Subcutaneous abdominal adipose tissue (tissue), 5 donors: ENCODE results near the gene CSRP2.

Source experiments
- H3K27ac ChIP-seq: one replicate; pipeline ENCODE4 v1.7.0; 2013; ENCODE audit warnings: low read depth, mild to moderate bottlenecking, inconsistent platforms, low read length, moderate library complexity
- H3K27me3 ChIP-seq, 5 donors: one replicate each; pipeline ENCODE4 v1.7.0; 2013; ENCODE audit warnings: low read length in 5 of 5, inconsistent platforms in 1 of 5; ENCODE audit not compliant: control insufficient read depth in 5 of 5, insufficient read depth in 4 of 5
- H3K36me3 ChIP-seq, 5 donors: one replicate each; pipeline ENCODE4 v1.7.0; 2013; ENCODE audit warnings: low read length in 5 of 5; ENCODE audit not compliant: control insufficient read depth in 5 of 5, insufficient read depth in 5 of 5
- H3K4me1 ChIP-seq, 5 donors: one replicate each; pipeline ENCODE4 v1.7.0; 2013; ENCODE audit warnings: low read length in 5 of 5, mild to moderate bottlenecking in 3 of 5, moderate library complexity in 1 of 5; ENCODE audit not compliant: control insufficient read depth in 5 of 5, insufficient read depth in 5 of 5
- H3K4me3 ChIP-seq, 5 donors: one replicate each; pipeline ENCODE4 v1.7.0; 2013; ENCODE audit warnings: low read length in 5 of 5, low read depth in 1 of 5
- H3K9ac ChIP-seq, 5 donors: one replicate each; pipeline ENCODE4 v1.7.0; 2013; ENCODE audit warnings: low read length in 5 of 5, mild to moderate bottlenecking in 4 of 5, moderate library complexity in 3 of 5
- H3K9me3 ChIP-seq, 5 donors: one replicate each; pipeline ENCODE4 v1.7.0; 2013; ENCODE audit warnings: low read length in 5 of 5; ENCODE audit not compliant: control insufficient read depth in 5 of 5
- donor health status: healthy.
- donor health status: healthy.
- donor health status: healthy.
- donor health status: healthy.
- donor health status: healthy.

The CSRP2 gene

GRCh38 chr12:76878099-76878898 is 520 bp downstream of the CSRP2 start:
- Histone ChIP-seq H3K9ac (peak overlapping the region; percentile 40 to 86 (median 79)), H3K9me3 (peaks cover 0 to 7% (median 5%) of the 10 kb centered on the region in 5 donors), H3K27ac (peak overlapping the region; percentile 64), H3K27me3 (no peaks in the 10 kb centered on the region), H3K36me3 (no peaks in the 10 kb centered on the region), H3K4me3 (peak overlapping the region; percentile 64 to 84 (median 79)), H3K4me1 (peaks cover 0 to 25% (median 17%) of the 10 kb centered on the region in 5 donors)

DNA sequence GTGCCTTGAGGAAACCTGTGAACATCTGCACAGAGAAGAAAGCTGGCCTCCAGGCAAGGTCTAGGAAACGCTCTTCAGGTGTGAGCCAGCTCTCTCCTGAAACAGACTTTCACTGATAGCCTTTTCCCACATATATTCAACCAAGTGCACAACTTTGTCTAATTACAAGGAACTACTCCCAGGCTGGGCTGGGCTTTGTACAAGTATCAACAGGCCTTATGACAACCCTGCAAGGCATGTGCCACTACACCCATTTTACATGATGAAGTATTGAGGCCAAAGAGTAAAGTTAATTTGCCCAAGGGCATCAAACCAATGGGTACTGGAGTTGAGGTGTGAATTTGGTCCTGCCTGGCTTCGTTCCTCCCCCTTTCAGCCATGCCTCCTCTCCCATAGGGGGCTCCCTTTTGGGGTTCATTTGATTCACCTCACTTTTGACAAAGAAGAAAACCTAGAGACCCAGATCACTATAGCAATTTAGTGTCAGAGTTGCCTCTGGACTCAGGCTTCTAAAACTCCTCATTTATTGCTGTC is 2.1 kb downstream of the CSRP2 start:
- H3K27me3 ChIP-seq = no peaks in the 10 kb centered on the region
- no peak overlapping the region for H3K4me3 ChIP-seq
- no peaks in the 10 kb centered on the region for H3K36me3 ChIP-seq
- no peak overlapping the region for H3K27ac ChIP-seq
- H3K4me1 ChIP-seq = peaks cover 0 to 27% (median 17%) of the 10 kb centered on the region in 5 donors
- H3K9ac ChIP-seq = no peak overlapping the region
- no peaks in the 10 kb centered on the region for H3K9me3 ChIP-seq

DNA sequence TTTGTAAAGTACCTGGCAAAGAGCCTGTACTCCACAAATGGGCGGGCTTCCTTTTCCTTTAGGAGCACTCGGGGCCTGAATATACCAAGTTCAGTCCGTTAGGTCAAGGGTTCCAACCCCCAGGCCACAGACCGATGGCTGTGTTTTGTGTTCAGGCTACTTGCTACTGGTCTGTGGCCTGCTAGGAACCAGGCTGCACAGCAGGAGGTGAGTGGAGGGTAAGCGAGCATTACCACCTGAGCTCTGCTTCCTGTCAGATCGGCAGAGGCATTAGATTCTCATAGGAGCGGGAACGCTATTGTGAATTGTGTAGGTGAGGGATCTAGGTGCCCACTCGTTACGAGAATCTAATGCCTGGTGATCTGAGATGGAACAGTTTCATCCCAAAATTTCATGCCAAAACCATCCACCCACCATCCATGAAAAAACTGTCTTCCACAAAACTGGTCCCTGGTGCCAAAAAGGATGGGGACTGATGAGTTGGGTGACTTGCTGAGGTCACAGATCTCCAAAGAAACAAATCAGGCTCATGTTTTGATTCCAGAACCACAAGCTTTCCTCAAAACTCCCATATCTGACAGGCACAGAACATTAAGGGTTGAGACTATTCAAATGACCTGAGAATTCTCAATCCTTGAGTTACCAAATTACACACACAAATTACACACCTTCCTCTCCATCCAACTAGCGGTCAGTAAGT is 4.2 kb downstream of the CSRP2 start:
- no peaks in the 10 kb centered on the region for H3K36me3 ChIP-seq
- H3K9me3 ChIP-seq = no peaks in the 10 kb centered on the region
- no peaks in the 10 kb centered on the region for H3K27me3 ChIP-seq
- peaks cover 0 to 24% (median 16%) of the 10 kb centered on the region in 5 donors for H3K4me1 ChIP-seq
- no peak overlapping the region for H3K27ac ChIP-seq
- H3K9ac ChIP-seq = no peak overlapping the region
- no peak overlapping the region for H3K4me3 ChIP-seq

GRCh38 chr12:76874027-76874426 is 4.8 kb downstream of the CSRP2 start:
- no peaks in the 10 kb centered on the region for H3K9me3 ChIP-seq

DNA sequence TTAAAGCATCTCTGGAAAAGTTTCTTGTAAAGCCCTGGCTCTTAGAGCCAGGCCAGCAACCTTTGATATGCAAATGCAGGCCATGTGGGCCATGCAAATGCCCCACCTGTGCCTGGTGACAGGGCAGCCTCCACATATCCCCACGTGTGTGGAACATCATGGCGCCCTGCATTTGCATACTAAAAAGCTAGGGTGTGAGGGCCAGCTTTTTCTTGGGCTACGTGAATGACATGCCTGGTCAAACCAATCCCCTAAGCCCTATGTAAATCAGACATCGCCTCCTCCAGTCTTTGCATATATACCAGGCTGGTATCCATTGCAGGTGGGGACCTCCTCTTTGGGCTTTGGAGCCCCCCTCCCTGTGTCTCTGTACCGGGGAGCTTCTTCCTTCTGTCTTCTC is 6.4 kb downstream of the CSRP2 start:
- Histone ChIP-seq H3K36me3 (no peaks in the 10 kb centered on the region), H3K27me3 (no peaks in the 10 kb centered on the region), H3K4me3 (no peak overlapping the region), H3K4me1 (peaks cover 0 to 11% (median 5%) of the 10 kb centered on the region in 5 donors), H3K27ac (no peak overlapping the region), H3K9me3 (no peaks in the 10 kb centered on the region), H3K9ac (no peak overlapping the region)

More at GRCh38 chr12:76874027-76874426, 4.8 kb downstream of the CSRP2 start:
- H3K27me3 ChIP-seq = no peaks in the 10 kb centered on the region
- no peak overlapping the region for H3K9ac ChIP-seq
- H3K36me3 ChIP-seq = no peaks in the 10 kb centered on the region
- H3K4me1 ChIP-seq = peaks cover 0 to 21% (median 14%) of the 10 kb centered on the region in 5 donors
- no peak overlapping the region for H3K27ac ChIP-seq
- H3K4me3 ChIP-seq = no peak overlapping the region

DNA sequence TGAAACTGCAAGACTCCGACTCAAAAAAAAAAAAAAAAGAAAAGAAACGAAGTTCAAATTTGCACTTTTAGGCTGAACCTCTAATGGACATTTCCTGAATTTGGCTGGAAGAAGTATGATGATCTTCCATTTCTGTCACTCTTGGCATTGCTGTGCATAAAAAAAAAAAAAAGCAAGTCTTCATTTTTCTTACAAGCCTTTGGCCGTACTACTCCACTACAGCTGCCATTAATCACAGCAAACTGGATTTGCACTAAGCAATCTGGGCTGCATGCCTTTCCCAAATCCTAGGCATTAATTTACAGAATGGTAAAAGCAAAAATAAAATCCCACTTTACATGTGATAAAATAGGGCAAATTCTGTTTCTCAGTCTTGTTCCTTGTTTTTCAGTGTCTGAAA is 7.1 kb downstream of the CSRP2 start:
- Histone ChIP-seq H3K27me3 (no peaks in the 10 kb centered on the region), H3K36me3 (no peaks in the 10 kb centered on the region), H3K4me3 (peak overlapping the region in 1 of 5 donors; percentile 16), H3K9ac (no peak overlapping the region), H3K27ac (no peak overlapping the region), H3K4me1 (peaks cover 0 to 10% (median 3%) of the 10 kb centered on the region in 5 donors), H3K9me3 (no peaks in the 10 kb centered on the region)

DNA sequence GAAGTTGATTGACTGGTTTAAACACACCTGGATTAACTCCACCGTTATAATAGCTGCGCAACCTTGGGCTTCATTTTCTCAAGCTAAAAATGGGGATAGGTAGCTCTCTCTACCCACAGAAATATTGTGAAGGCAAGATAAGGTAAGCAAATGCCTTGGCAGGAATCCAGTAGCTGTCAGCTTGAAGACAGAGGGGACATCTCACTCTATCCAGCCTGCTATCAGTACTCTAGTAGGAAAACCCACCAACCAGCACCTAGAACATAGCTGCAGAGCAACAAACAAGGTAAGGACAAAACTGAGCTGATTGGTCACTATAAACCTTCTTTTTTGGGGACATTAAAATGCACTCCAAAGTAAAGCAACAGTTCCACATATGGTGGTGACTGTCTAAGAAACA is 7.7 kb downstream of the CSRP2 start:
- no peaks in the 10 kb centered on the region for H3K36me3 ChIP-seq
- no peak overlapping the region for H3K4me3 ChIP-seq
- no peak overlapping the region for H3K27ac ChIP-seq
- no peak overlapping the region for H3K9ac ChIP-seq
- peaks cover 0 to 10% (median 0%) of the 10 kb centered on the region in 5 donors for H3K4me1 ChIP-seq
- no peaks in the 10 kb centered on the region for H3K27me3 ChIP-seq
- H3K9me3 ChIP-seq = no peaks in the 10 kb centered on the region

DNA sequence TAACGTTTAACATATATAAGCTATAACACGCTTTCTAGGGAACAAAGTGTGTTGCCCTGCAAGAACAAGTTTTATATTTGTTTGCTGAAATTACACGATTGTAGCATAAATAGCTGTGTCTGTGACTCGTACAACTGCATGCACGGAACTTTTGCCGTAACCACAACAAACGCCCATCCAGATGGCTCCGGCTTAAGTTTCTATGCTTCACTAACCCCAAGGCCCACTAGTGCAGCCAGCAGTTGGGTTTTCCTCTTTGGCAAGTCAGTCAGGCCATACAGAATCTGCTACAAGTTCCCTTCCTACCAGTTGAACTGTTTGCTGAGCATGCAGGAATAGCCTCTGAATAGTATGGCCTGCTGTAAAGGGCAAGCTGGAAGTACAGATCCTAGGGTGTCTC is 12.1 kb downstream of the CSRP2 start:
- Histone ChIP-seq H3K9ac (no peak overlapping the region), H3K27ac (no peak overlapping the region), H3K4me3 (no peak overlapping the region), H3K4me1 (peaks cover 0 to 9% (median 8%) of the 10 kb centered on the region in 5 donors), H3K36me3 (peaks cover 0 to 2% (median 0%) of the 10 kb centered on the region in 5 donors), H3K27me3 (no peaks in the 10 kb centered on the region), H3K9me3 (no peaks in the 10 kb centered on the region)

DNA sequence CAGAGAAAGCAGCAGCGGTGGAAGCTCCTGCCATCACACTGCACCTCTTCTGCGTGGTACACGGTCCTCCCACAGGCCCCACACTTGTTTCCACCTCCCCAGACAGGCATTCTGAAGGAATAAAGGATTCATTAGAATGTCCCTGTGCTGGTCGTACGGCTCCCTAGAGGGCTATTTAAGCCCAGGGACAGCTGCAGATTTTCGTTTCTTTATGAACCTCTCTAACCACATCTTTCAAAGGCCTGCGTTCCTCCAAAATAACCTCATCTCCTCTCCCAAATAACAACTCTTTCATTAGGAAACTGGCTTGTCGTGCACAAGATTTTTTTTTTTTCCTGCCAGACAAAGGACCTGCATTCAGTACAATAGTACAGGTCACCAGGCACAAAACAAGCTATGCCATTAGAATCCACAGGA is 12.7 kb downstream of the CSRP2 start:
- H3K4me3 ChIP-seq = no peak overlapping the region
- no peaks in the 10 kb centered on the region for H3K9me3 ChIP-seq
- peaks cover 0 to 9% (median 6%) of the 10 kb centered on the region in 5 donors for H3K4me1 ChIP-seq
- H3K36me3 ChIP-seq = peaks cover 0 to 3% (median 0%) of the 10 kb centered on the region in 5 donors
- no peak overlapping the region for H3K9ac ChIP-seq
- no peaks in the 10 kb centered on the region for H3K27me3 ChIP-seq
- no peak overlapping the region for H3K27ac ChIP-seq
